ENCODE data around the gene CEACAM16.

The CEACAM16 gene

DNA sequence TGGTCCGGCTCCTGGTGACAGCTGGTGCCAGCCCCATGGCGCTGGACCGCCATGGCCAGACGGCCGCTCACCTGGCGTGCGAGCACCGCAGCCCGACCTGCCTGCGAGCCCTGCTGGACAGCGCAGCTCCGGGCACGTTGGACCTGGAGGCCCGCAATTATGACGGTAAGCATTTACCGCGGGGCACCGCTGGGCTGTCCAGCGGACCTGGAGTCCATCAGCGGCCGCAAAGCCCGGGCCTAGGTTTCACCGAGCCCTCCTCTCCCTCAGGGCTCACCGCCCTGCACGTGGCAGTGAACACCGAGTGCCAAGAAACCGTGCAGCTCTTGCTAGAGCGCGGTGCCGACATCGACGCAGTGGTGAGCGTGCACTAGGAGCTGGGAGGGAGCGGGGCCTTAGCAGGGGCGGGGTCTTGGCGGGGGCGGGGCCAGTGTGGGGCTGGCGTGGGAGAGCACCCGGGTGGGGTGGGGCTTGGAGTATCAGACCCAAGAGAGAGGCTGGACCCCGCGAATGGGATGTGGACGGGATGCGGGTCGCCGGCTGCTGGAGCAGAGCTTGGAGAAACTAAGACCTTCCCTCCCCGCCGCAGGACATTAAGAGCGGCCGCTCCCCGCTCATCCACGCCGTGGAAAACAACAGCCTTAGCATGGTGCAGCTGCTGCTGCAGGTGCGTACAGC, 58.2 kb downstream of the CEACAM16 start:
- no peak overlapping the region for H3K4me3 ChIP-seq (ENCODE audit: low read depth, low read length)
- no peak for DNase-seq (ENCODE audit: low read depth)
- TF ChIP-seq, protein P1, sequence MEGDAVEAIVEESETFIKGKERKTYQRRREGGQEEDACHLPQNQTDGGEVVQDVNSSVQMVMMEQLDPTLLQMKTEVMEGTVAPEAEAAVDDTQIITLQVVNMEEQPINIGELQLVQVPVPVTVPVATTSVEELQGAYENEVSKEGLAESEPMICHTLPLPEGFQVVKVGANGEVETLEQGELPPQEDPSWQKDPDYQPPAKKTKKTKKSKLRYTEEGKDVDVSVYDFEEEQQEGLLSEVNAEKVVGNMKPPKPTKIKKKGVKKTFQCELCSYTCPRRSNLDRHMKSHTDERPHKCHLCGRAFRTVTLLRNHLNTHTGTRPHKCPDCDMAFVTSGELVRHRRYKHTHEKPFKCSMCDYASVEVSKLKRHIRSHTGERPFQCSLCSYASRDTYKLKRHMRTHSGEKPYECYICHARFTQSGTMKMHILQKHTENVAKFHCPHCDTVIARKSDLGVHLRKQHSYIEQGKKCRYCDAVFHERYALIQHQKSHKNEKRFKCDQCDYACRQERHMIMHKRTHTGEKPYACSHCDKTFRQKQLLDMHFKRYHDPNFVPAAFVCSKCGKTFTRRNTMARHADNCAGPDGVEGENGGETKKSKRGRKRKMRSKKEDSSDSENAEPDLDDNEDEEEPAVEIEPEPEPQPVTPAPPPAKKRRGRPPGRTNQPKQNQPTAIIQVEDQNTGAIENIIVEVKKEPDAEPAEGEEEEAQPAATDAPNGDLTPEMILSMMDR (IDR thresholded peaks at IDR 0.05; ENCODE audit: control insufficient read depth, extremely low read depth, insufficient read depth), result no peak

DNA sequence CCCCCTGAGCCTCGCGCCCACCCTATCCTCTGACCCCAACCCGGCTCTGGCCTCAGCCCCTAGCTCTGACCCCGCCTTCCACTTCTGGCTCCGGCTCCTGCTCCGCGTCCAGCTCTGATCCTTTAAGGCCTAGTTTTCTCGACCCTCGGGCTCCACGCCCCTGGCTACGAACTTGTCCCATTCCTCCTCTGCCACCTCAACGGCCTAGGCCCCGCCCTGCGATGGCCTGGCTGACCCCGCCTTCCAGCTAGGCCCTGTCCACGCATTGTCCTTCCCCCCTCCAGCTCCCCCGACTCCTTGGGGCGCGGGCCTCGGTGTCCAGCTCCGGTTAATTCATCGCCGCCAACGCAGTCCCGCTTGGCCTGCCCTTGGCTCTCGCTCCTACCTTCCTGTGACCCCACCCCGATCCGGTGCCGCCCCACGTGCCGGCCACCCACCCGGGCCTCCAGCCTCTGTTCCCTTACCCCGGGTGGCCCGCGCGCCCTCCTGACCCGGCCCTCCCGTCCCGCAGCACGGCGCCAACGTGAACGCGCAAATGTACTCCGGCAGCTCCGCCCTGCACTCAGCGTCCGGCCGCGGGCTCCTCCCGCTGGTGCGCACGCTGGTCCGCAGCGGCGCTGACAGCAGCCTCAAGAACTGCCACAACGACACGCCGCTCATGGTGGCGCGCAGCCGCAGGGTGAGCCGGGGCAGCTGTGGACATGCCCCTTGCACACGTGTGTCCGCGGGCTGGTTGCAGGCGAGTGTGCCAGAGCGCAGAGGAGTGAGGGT, 59.0 kb downstream of the CEACAM16 start:
- DNase-seq (ENCODE audit: low read depth), result no peak
- TF ChIP-seq, protein P1 (IDR thresholded peaks at IDR 0.05; ENCODE audit: control insufficient read depth, extremely low read depth, insufficient read depth), result no peak
- no peak overlapping the region for H3K4me3 ChIP-seq (ENCODE audit: low read depth, low read length)

DNA sequence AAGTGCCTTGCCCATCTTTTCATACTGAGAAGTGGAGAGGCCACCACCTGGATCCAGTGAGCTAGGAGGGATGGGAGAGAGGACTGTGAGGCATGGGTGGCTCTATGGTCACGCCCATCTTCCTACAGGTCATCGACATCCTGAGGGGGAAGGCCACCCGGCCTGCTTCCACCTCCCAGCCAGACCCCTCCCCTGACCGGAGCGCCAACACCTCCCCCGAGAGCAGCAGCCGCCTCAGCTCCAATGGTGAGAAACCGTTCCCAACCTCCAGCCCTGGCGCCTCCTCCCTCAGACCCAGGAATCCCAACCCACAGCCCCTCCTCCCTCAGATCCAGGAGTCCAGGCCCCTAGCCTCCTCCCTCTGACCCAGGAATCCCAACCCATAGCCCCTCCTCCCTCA, 59.6 kb downstream of the CEACAM16 start:
- TF ChIP-seq, protein P1 (IDR thresholded peaks at IDR 0.05; ENCODE audit: control insufficient read depth, extremely low read depth, insufficient read depth), result no peak
- no peak overlapping the region for H3K4me3 ChIP-seq (ENCODE audit: low read depth, low read length)
- no peak for DNase-seq (ENCODE audit: low read depth)

DNA sequence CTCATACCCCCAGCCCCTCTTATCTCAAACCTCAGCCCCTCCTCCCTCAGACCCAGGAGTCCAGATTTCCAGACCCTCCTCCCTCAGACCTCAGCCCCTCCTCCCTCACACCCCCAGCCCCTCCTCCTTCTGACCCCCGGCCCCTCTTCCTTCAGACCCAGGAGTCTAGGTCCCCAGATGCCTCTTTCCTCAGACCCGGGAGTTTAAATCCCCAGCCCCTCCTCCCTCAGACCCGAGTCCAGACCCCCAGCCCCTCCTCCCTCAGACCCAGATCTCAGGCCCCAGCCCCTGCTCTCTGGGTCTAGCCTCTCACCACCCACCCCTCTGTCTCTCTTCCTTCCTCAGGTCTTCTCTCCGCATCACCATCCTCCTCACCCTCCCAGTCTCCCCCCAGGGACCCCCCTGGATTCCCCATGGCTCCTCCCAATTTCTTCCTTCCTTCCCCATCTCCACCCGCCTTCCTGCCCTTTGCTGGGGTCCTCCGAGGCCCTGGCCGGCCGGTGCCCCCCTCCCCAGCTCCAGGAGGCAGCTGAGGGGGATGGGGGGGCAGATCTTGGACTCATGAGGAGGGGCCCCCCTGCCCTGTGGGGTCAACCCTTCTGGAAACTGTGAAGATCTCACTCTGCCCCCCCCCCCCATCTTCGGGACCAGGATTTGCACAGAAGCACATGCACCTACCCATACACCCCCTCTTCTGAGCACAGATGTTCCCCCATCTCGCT, 60.3 kb downstream of the CEACAM16 start:
- no peak overlapping the region for H3K4me3 ChIP-seq (ENCODE audit: low read depth, low read length)
- no peak for DNase-seq (ENCODE audit: low read depth)
- TF ChIP-seq, protein P1 (IDR thresholded peaks at IDR 0.05; ENCODE audit: control insufficient read depth, extremely low read depth, insufficient read depth), result no peak
